H1 (cell line): ENCODE results near the gene EML4.

ENCODE experiments used
- ATF3 ChIP-seq: IDR thresholded peaks from 2 replicates; pipeline ENCODE4 v1.6.1; 2011; ENCODE audit warnings: low read depth, mild to moderate bottlenecking, low read length; ENCODE audit not compliant: insufficient read depth
- BCL11A ChIP-seq, 2 experiments: IDR thresholded peaks; one replicate each; pipeline ENCODE4 v1.6.1; 2011; ENCODE audit warnings: low read depth in 2 of 2, low read length in 2 of 2, mild to moderate bottlenecking in 2 of 2
- CEBPB ChIP-seq: IDR thresholded peaks from 2 replicates; pipeline ENCODE4 v1.6.1; 2012; ENCODE audit warnings: low read depth, low read length
- EGR1 ChIP-seq: IDR thresholded peaks from 2 replicates; pipeline ENCODE4 v1.6.1; 2011; ENCODE audit warnings: low read depth, low read length, borderline replicate concordance
- EP300 ChIP-seq, 2 experiments: IDR thresholded peaks; 1 replicate in 1 of 2; 2 replicates in 1 of 2; pipeline ENCODE4 v1.6.1; 2011 to 2012; ENCODE audit warnings: low read depth in 2 of 2, low read length in 2 of 2, mild to moderate bottlenecking in 2 of 2, borderline replicate concordance in 1 of 2, inconsistent platforms in 1 of 2, moderate library complexity in 1 of 2
- HDAC2 ChIP-seq, 2 experiments: fragments of 300-600 bp in 1 of 2; sonication (generic) in 1 of 2; IDR thresholded peaks; 2 replicates each; pipeline ENCODE4 v1.6.1; 2011 to 2012; ENCODE audit warnings: low read depth in 2 of 2, low read length in 2 of 2, mild to moderate bottlenecking in 2 of 2, moderate library complexity in 2 of 2, borderline replicate concordance in 1 of 2, inconsistent platforms in 1 of 2
- MAFK ChIP-seq: IDR thresholded peaks from 2 replicates; pipeline ENCODE4 v1.6.1; 2012; ENCODE audit warnings: low read depth, mild to moderate bottlenecking, improper control_type of control experiment, low read length
- POLR2A ChIP-seq, 2 experiments: IDR thresholded peaks; 1 replicate in 1 of 2; 2 replicates in 1 of 2; pipeline ENCODE4 v1.6.1; 2011; ENCODE audit warnings: low read depth in 2 of 2, low read length in 2 of 2, mild to moderate bottlenecking in 2 of 2; ENCODE audit errors: control extremely low read depth in 1 of 2
- POLR2AphosphoS5 ChIP-seq: IDR thresholded peaks from 2 replicates; pipeline ENCODE4 v1.6.1; 2011; ENCODE audit warnings: low read depth, low read length
- RXRA ChIP-seq: IDR thresholded peaks from 2 replicates; pipeline ENCODE4 v1.6.1; 2011; ENCODE audit warnings: low read depth, mild to moderate bottlenecking, low read length, moderate library complexity; ENCODE audit not compliant: insufficient read depth
- SIN3A ChIP-seq, 2 experiments: IDR thresholded peaks in 1 of 2; conservative IDR thresholded peaks in 1 of 2; 2 replicates each; pipeline ENCODE4 v1.6.1; 2011 to 2012; ENCODE audit warnings: low read length in 2 of 2, improper control_type of control experiment in 1 of 2, low read depth in 1 of 2, mild to moderate bottlenecking in 1 of 2
- TAF1 ChIP-seq: IDR thresholded peaks from 2 replicates; pipeline ENCODE4 v1.6.1; 2011; ENCODE audit warnings: mild to moderate bottlenecking, low read depth, low read length
- TAF7 ChIP-seq: optimal IDR thresholded peaks from 2 replicates; pipeline ENCODE3; 2011; ENCODE audit warnings: low read depth, mild to moderate bottlenecking, inconsistent platforms, low read length, moderate library complexity, borderline replicate concordance
- TF ChIP-seq, protein P1 (sequence below), 3 experiments: IDR thresholded peaks; 1 replicate in 2 of 3; 2 replicates in 1 of 3; pipeline versions ENCODE4 v1.5.1 to v1.6.1; 2011; ENCODE audit warnings: low read length in 3 of 3, mild to moderate bottlenecking in 3 of 3, inconsistent platforms in 2 of 3, low read depth in 1 of 3, moderate library complexity in 1 of 3; ENCODE audit not compliant: insufficient read depth in 1 of 3; ENCODE audit errors: control extremely low read depth in 1 of 3

- TF ChIP-seq, protein P1, sequence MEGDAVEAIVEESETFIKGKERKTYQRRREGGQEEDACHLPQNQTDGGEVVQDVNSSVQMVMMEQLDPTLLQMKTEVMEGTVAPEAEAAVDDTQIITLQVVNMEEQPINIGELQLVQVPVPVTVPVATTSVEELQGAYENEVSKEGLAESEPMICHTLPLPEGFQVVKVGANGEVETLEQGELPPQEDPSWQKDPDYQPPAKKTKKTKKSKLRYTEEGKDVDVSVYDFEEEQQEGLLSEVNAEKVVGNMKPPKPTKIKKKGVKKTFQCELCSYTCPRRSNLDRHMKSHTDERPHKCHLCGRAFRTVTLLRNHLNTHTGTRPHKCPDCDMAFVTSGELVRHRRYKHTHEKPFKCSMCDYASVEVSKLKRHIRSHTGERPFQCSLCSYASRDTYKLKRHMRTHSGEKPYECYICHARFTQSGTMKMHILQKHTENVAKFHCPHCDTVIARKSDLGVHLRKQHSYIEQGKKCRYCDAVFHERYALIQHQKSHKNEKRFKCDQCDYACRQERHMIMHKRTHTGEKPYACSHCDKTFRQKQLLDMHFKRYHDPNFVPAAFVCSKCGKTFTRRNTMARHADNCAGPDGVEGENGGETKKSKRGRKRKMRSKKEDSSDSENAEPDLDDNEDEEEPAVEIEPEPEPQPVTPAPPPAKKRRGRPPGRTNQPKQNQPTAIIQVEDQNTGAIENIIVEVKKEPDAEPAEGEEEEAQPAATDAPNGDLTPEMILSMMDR (IDR thresholded peaks at IDR 0.05; ENCODE audit: control extremely low read depth in 1 of 3, insufficient read depth in 1 of 3, low read depth in 1 of 3, low read length in 3 of 3): no peak
- TF ChIP-seq POLR2AphosphoS5 (no peak), EP300 (IDR thresholded peaks at IDR 0.05; ENCODE audit: borderline replicate concordance in 1 of 2, low read depth in 2 of 2, low read length in 2 of 2) (no peak), RXRA (no peak), MAFK (no peak), POLR2A (IDR thresholded peaks at IDR 0.05; ENCODE audit: control extremely low read depth in 1 of 2, low read depth in 2 of 2, low read length in 2 of 2) (no peak), ATF3 (no peak), HDAC2 (IDR thresholded peaks at IDR 0.05; ENCODE audit: borderline replicate concordance in 1 of 2, low read depth in 2 of 2, low read length in 2 of 2) (no peak), EGR1 (no peak), TAF7 (no peak), SIN3A (conservative IDR thresholded peaks at IDR 0.05 in 1 of 2, IDR thresholded peaks at IDR 0.05 in 1 of 2; ENCODE audit: low read depth in 1 of 2, low read length in 2 of 2) (no peak), BCL11A (IDR thresholded peaks at IDR 0.05; ENCODE audit: low read depth in 2 of 2, low read length in 2 of 2) (no peak), TAF1 (no peak), CEBPB (peak; percentile 31; the same call in 1 of the 2 replicates)
Measured at GRCh38 chr2:42164971-42165370, 4.2 kb upstream of the EML4 start.
